CD4-positive, CD25-positive, alpha-beta regulatory T cell (primary cell): ENCODE measurements around the gene RPP25. TPM values are rescaled to one million over a fixed set of nuclear protein-coding genes. Genes with fewer than 3 reads are reported as not detected.
"Not testable (repeated sequence)": the region's sequence is repeated elsewhere in the genome, so short reads cannot be mapped to it uniquely, and the experiment has no call there.

Experiments used
- ATAC-seq, 2 donors: fragments of 150-1000 bp; cut with Tn5 transposase; one replicate each; pipeline ENCODE4 v1.10.0; 2021; ENCODE audit warnings: low read depth in 2 of 2, moderate number of reproducible peaks in 2 of 2, moderate library complexity in 1 of 2
- DNase-seq, 3 donors: peaks; one replicate each; pipeline versions ENCODE4 v3.0.0 to v3.0.0-alpha.2; 2012 to 2022; ENCODE audit warnings: mixed read lengths in 1 of 3
- H3K27ac ChIP-seq: one replicate; pipeline ENCODE4 v1.7.0; 2013; ENCODE audit warnings: mild to moderate bottlenecking, low read length; ENCODE audit not compliant: insufficient read depth, poor library complexity, severe bottlenecking
- H3K27me3 ChIP-seq: one replicate; pipeline ENCODE4 v1.7.0; 2013; ENCODE audit warnings: low read length; ENCODE audit not compliant: control insufficient read depth, insufficient read depth
- H3K36me3 ChIP-seq: one replicate; pipeline ENCODE4 v1.7.0; 2013; ENCODE audit warnings: mild to moderate bottlenecking, low read length, moderate library complexity; ENCODE audit not compliant: control insufficient read depth, insufficient read depth
- H3K4me1 ChIP-seq: 2 replicates; pipeline ENCODE4 v1.7.0; 2013; ENCODE audit warnings: mild to moderate bottlenecking, low read length; ENCODE audit not compliant: insufficient read depth, control insufficient read depth, poor library complexity, severe bottlenecking
- H3K4me3 ChIP-seq: one replicate; pipeline ENCODE4 v1.7.0; 2013; ENCODE audit warnings: low read depth, mild to moderate bottlenecking, low read length, moderate library complexity
- H3K9me3 ChIP-seq, 2 experiments: 1 replicate in 1 of 2; 2 replicates in 1 of 2; pipeline ENCODE4 v1.7.0; 2013; ENCODE audit warnings: low read length in 2 of 2, mild to moderate bottlenecking in 1 of 2, moderate library complexity in 1 of 2; ENCODE audit not compliant: control insufficient read depth in 2 of 2
- H3K27ac Mint-ChIP-seq, 3 donors: one replicate each; pipeline ENCODE4 v1.8.0; 2020 to 2022; ENCODE audit warnings: mild to moderate bottlenecking in 3 of 3, mixed read lengths in 3 of 3, moderate library complexity in 2 of 3
- H3K27me3 Mint-ChIP-seq: one replicate; pipeline ENCODE4 v1.8.0; 2022; ENCODE audit warnings: mild to moderate bottlenecking, mixed read lengths
- H3K36me3 Mint-ChIP-seq: one replicate; pipeline ENCODE4 v1.8.0; 2020; ENCODE audit warnings: mixed read lengths
- H3K4me1 Mint-ChIP-seq, 4 donors: one replicate each; pipeline ENCODE4 v1.8.0; 2020 to 2022; ENCODE audit warnings: mixed read lengths in 4 of 4, mild to moderate bottlenecking in 1 of 4
- H3K4me3 Mint-ChIP-seq, 4 donors: one replicate each; pipeline ENCODE4 v1.8.0; 2020 to 2022; ENCODE audit warnings: mild to moderate bottlenecking in 4 of 4, mixed read lengths in 4 of 4, moderate library complexity in 3 of 4
- H3K9me3 Mint-ChIP-seq, 7 donors: one replicate each; pipeline ENCODE4 v1.8.0; 2020 to 2022; ENCODE audit warnings: mixed read lengths in 7 of 7, mild to moderate bottlenecking in 3 of 7, moderate library complexity in 2 of 7
- polyA plus RNA-seq, 4 donors: library from polyadenylated mRNA; unstranded; fragments of 300-500 nt; fragmentation: Illumina TruSeq; gene quantifications; one replicate each; pipeline ENCODE4 v1.2.3, GENCODE V29; 2021
- total RNA-seq: library from RNA; stranded (reverse); gene quantifications from one replicate; pipeline ENCODE4 v1.2.3, GENCODE V29; 2022

RPP25 gene
- total and polyA plus RNA-seq, 5 donors from 2014 or later: 0.54 to 4.6 (median 2.1) TPM

DNA sequence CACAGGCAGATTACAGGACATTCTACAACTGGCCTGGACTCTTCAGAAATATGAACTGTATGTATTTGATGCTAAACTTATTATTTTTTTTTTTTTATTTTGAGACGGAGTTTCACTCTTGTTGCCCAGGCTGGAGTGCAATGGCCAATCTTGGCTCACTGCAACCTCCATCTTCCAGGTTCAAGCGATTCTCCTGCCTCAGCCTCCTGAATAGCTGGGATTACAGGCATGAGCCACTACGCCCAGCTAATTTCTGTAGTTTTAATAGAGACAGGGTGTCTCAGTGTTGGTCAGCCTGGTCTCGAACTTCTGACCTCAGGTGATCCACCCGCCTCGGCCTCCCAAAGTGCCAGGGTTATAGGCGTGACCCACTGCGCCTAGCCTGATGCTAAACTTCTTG lies 42.8 kb downstream of the RPP25 start:
- H3K36me3 Mint-ChIP-seq, H3K27ac ChIP-seq, ATAC-seq, H3K4me3 ChIP-seq, H3K4me3 Mint-ChIP-seq, DNase-seq, H3K27me3 ChIP-seq, H3K9me3 Mint-ChIP-seq, H3K9me3 ChIP-seq, H3K27me3 Mint-ChIP-seq, H3K4me1 ChIP-seq: not testable (repeated sequence)
- H3K36me3 ChIP-seq: peaks cover 23% of the 10 kb centered on the region
- peak overlapping the region in 2 of 3 donors; percentile 16 to 64 for H3K27ac Mint-ChIP-seq
- H3K4me1 Mint-ChIP-seq: peaks cover 2 to 10% (median 5%) of the 10 kb centered on the region in 4 donors

DNA sequence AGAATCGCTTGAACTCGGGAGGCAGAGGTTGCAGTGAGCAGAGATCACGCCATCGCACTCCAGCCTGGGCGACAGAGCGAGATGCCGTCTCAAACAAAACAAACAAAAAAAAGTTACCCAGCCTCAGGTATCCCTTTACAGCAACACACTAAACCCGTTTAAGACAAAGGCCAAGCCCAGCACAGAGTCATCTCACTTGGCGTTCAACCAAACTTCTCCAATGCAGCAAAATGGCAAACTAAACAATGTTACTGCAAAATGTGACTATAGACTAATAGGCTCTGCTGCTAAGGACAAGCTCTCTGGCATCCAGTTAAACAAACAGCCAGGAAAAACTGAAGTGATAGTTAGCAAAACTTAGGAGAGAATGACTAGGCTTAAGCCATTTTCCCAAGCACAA lies 43.5 kb downstream of the RPP25 start:
- no peaks in the 10 kb centered on the region for H3K9me3 ChIP-seq
- no peak overlapping the region for H3K4me3 ChIP-seq
- H3K27ac Mint-ChIP-seq: no peak overlapping the region
- H3K9me3 Mint-ChIP-seq: no peaks in the 10 kb centered on the region
- no peak for DNase-seq
- H3K27me3 ChIP-seq: no peaks in the 10 kb centered on the region
- H3K4me3 Mint-ChIP-seq: no peak overlapping the region
- peaks cover 3 to 10% (median 6%) of the 10 kb centered on the region in 4 donors for H3K4me1 Mint-ChIP-seq
- peaks cover 17% of the 10 kb centered on the region for H3K36me3 ChIP-seq
- no peak for ATAC-seq
- H3K36me3 Mint-ChIP-seq: peaks cover 5% of the 10 kb centered on the region
- H3K27ac ChIP-seq: no peak overlapping the region
- no peaks in the 10 kb centered on the region for H3K27me3 Mint-ChIP-seq
- no peaks in the 10 kb centered on the region for H3K4me1 ChIP-seq

DNA sequence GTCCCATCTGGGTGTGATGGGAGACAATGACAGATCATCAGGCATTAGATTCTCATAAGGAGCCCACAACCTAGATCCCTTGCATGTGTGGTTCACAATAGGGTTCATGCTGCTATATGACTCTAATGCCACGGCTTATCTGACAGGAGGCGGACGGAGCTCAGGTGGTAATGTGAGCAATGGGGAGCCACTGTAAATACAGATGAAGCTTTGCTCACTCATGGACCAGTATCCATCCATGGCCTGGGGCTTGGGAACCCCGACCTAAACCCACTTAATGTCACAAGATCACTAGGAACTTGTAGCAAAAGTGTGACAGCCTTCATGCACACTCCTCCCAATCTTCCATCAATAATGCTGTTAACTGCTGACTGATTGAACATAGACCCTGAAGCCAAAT lies 47.9 kb downstream of the RPP25 start:
- no peaks in the 10 kb centered on the region for H3K27me3 Mint-ChIP-seq
- H3K27ac Mint-ChIP-seq: peak overlapping the region; percentile 7 to 46 (median 41)
- peaks cover 16 to 40% (median 30%) of the 10 kb centered on the region in 4 donors for H3K4me1 Mint-ChIP-seq
- H3K36me3 Mint-ChIP-seq: peaks cover 16% of the 10 kb centered on the region
- no peak for ATAC-seq
- peak overlapping the region in 3 of 4 donors; percentile 33 to 99 (median 44) for H3K4me3 Mint-ChIP-seq
- Histone ChIP-seq H3K4me3 (no peak overlapping the region), H3K4me1 (peaks cover 24% of the 10 kb centered on the region), H3K27me3 (no peaks in the 10 kb centered on the region), H3K9me3 (no peaks in the 10 kb centered on the region), H3K36me3 (peaks cover 13% of the 10 kb centered on the region), H3K27ac (no peak overlapping the region)
- no peak for DNase-seq
- H3K9me3 Mint-ChIP-seq: no peaks in the 10 kb centered on the region

DNA sequence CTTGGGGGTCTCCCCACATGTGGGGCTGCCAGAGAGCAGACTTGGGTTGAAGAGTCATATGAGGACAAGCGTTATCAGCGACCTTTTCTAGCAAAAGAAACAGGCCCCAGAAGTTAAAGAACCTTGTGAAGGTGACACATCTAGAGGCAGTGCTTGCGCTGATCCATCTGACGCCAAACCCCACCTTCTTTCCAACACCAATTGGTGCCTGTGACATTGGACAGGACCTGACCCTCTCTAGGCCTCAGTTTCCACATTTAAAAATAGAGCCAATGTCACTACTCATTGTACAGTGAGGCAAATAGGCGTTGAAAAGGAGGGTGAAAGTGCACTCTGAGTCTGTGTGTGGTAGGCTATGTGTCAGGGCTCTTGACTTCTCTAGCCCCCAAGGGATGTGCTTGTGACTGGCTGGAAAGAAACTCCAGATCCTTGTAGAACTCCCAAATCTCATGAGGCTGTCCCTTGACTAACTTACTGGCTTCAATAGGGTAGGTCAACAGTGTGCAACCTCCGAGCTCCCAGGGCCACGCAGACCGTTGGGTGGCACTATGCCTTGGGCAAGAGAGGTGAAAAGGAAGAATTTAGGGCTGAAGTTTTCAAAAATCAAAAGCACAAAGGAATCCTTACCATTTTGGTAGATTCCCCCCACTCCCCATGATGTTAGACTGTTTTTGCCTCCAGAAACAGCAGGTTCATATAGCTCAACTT lies 49.3 kb downstream of the RPP25 start:
- Histone ChIP-seq H3K4me3 (peak overlapping the region; percentile 86), H3K36me3 (peaks cover 21% of the 10 kb centered on the region)
- peak in 1 of 2 donors; percentile 1 for ATAC-seq

DNA sequence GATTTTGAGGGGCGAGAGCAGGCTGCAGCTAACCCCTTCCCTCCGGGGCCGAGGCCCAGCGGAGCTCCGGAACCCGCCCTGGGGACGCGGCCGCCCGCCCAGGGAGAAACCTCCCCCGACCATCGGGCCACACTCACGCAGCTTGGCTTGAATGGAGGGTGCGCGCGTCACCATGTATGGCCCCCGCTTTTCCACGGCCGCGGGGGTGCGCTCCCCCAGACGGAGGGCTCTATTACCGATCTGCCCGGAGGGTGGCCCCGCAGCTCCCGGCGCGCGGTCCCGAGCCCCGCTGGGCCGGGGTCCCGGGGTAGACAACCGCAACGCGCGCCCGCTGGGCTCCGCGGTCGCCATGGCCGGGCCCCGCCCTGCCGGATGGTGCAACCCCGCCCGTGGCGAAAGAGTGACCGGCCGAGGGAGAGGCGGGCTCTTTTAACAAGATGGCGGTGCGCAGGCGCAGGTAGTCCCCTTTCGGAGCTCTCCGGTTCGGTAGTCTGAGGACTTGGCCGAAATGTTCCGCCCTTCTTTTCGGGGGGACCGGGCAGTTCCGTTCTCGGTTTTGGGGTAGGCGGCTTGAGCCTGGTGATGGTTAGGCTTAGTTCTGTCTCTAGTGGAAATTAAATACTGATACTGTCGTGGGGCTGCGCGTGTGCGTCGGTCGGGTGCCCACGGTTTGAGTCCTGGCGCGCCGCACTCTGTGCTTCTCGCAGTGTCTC lies 50.0 kb downstream of the RPP25 start, which contains the start of gene FAM219B:
Gene FAM219B, minus strand, starts transcription at position 402 of the 713 bp plus-strand sequence. Its CDS starts 51 bp downstream, at position 351.
- peak within 1 kb of the TSS; percentile 86 for H3K4me3 ChIP-seq
- peak within 1 kb of the TSS; percentile 99 for H3K4me3 Mint-ChIP-seq
- H3K36me3 ChIP-seq: peaks cover 22% of the 10 kb centered on the region
- no peaks in the 10 kb centered on the region for H3K9me3 Mint-ChIP-seq
- ATAC-seq (peak; percentile 72 to 79), DNase-seq (peak; percentile 69 to 79 (median 74))
- peaks cover 31% of the 10 kb centered on the region for H3K4me1 ChIP-seq
- H3K27ac Mint-ChIP-seq: peak within 1 kb of the TSS; percentile 98
- H3K27me3 Mint-ChIP-seq: no peaks in the 10 kb centered on the region
- peaks cover 21% of the 10 kb centered on the region for H3K36me3 Mint-ChIP-seq
- H3K27ac ChIP-seq: peak within 1 kb of the TSS; percentile 80
- no peaks in the 10 kb centered on the region for H3K9me3 ChIP-seq
- no peaks in the 10 kb centered on the region for H3K27me3 ChIP-seq
- H3K4me1 Mint-ChIP-seq: peaks cover 19 to 51% (median 36%) of the 10 kb centered on the region in 4 donors

More for the DNA sequence above, 49.3 kb downstream of the RPP25 start:
- H3K4me1 Mint-ChIP-seq: peaks cover 12 to 44% (median 34%) of the 10 kb centered on the region in 4 donors
- H3K27ac ChIP-seq: peak overlapping the region; percentile 80
- H3K4me3 Mint-ChIP-seq: peak overlapping the region; percentile 99
- peaks cover 14% of the 10 kb centered on the region for H3K36me3 Mint-ChIP-seq
- no peaks in the 10 kb centered on the region for H3K9me3 ChIP-seq
- no peaks in the 10 kb centered on the region for H3K27me3 Mint-ChIP-seq
- H3K27me3 ChIP-seq: no peaks in the 10 kb centered on the region
- no peak for DNase-seq
- peaks cover 24% of the 10 kb centered on the region for H3K4me1 ChIP-seq
- H3K27ac Mint-ChIP-seq: peak overlapping the region; percentile 98
- no peaks in the 10 kb centered on the region for H3K9me3 Mint-ChIP-seq

DNA sequence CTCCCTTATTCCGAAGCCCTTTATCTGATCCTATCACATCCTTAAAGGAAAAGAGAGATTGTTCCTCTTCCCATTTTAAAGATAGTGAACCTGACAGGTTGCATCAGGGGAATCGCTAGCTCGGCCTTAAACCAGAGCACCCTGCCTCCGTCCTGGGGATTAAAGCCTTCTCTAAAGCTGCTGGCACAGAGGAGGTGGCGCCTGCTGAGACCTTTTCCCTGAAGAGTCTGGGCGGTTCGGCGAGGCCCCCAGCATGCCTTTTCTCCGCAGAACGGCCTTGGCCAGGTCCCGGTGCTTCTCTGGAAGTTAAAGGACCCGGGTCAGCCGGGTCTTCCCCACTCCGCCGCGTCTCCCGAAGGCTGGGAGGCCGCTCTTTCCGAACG lies 50.5 kb downstream of the RPP25 start:
- Mint-ChIP-seq H3K9me3 (no peaks in the 10 kb centered on the region), H3K27ac (peak overlapping the region; percentile 58 to 98 (median 93)), H3K36me3 (peaks cover 22% of the 10 kb centered on the region), H3K27me3 (no peaks in the 10 kb centered on the region), H3K4me3 (peak overlapping the region; percentile 96 to 99 (median 99)), H3K4me1 (peaks cover 21 to 56% (median 39%) of the 10 kb centered on the region in 4 donors)
- H3K27ac ChIP-seq: peak overlapping the region; percentile 80
- DNase-seq (peak in 2 of 3 donors; percentile 27 to 51), ATAC-seq (peak; percentile 39 to 44)
- peaks cover 36% of the 10 kb centered on the region for H3K4me1 ChIP-seq
- peak overlapping the region; percentile 86 for H3K4me3 ChIP-seq
- peaks cover 22% of the 10 kb centered on the region for H3K36me3 ChIP-seq
- no peaks in the 10 kb centered on the region for H3K9me3 ChIP-seq
- no peaks in the 10 kb centered on the region for H3K27me3 ChIP-seq
